Panc1 (cell line): ENCODE measurements around the gene UNC13B. TPM values are rescaled to one million over a fixed set of nuclear protein-coding genes. Genes with fewer than 3 reads are reported as not detected.
A peak's percentile ranks its signal among the peaks of the same experiment; 100 is the strongest.

Source experiments
- ATAC-seq: fragments of 200-7000 bp; cut with Tn5 transposase; 2 replicates; pipeline ENCODE4 v1.9.1; 2020; ENCODE audit warnings: mild to moderate bottlenecking, moderate library complexity
- BruUV-seq: library from RNA; stranded (reverse); fragments of 400-500 nt; replicated peaks from 2 replicates; lab custom pipeline; 2021; lab: Mats Ljungman, UMichigan
- CTCF ChIA-PET: fragments of 300-600 bp; sonication (Branson Sonifier 250); formaldehyde crosslinking; loops from one replicate; lab custom pipeline; 2022; ENCODE audit warnings: antibody characterized with exemption; lab: Charles Lee
- POLR2A ChIA-PET: fragments of 300-600 bp; sonication (Branson Sonifier 250); formaldehyde crosslinking; loops from one replicate; lab custom pipeline; 2022; ENCODE audit warnings: antibody characterized with exemption; lab: Charles Lee
- DNase-seq: peaks from one replicate; pipeline ENCODE4 v3.0.0-alpha.2; 2010; ENCODE audit warnings: low read depth, low spot score
- H3K27ac ChIP-seq: 2 replicates; pipeline ENCODE4 v1.5.1; 2011; ENCODE audit warnings: mild to moderate bottlenecking, low read length, inconsistent platforms
- H3K27me3 ChIP-seq: fragments of 200-500 bp; sonication (Bioruptor generic); 2 replicates; pipeline ENCODE4 v1.6.0; 2014; ENCODE audit warnings: low read length, inconsistent platforms; ENCODE audit not compliant: control insufficient read depth, insufficient read depth
- H3K36me3 ChIP-seq: fragments of 200-500 bp; sonication (Bioruptor generic); 2 replicates; pipeline ENCODE4 v1.5.1; 2014; ENCODE audit warnings: inconsistent platforms, mild to moderate bottlenecking, low read length, moderate library complexity; ENCODE audit not compliant: control insufficient read depth, insufficient read depth
- H3K4me1 ChIP-seq: 2 replicates; pipeline ENCODE4 v1.5.1; 2011; ENCODE audit warnings: inconsistent platforms, mild to moderate bottlenecking, low read length, moderate library complexity; ENCODE audit not compliant: control insufficient read depth, insufficient read depth
- H3K4me3 ChIP-seq, 2 experiments: 2 replicates each; pipeline ENCODE4 v1.5.1; 2011 to 2012; ENCODE audit warnings: low read depth in 2 of 2, low read length in 2 of 2, mild to moderate bottlenecking in 2 of 2, inconsistent platforms in 1 of 2, moderate library complexity in 1 of 2
- H3K9me3 ChIP-seq: fragments of 200-500 bp; sonication (Bioruptor generic); 2 replicates; pipeline ENCODE4 v1.5.1; 2014; ENCODE audit warnings: low read depth, mild to moderate bottlenecking, inconsistent platforms, low read length, moderate library complexity; ENCODE audit not compliant: control insufficient read depth, insufficient read depth
- POLR2AphosphoS5 ChIP-seq: IDR thresholded peaks from 2 replicates; pipeline ENCODE4 v1.6.1; 2012; ENCODE audit warnings: mild to moderate bottlenecking, low read depth, low read length, moderate library complexity
- SIN3A ChIP-seq: IDR thresholded peaks from 2 replicates; pipeline ENCODE4 v1.6.1; 2012; ENCODE audit warnings: low read depth, mild to moderate bottlenecking, low read length, moderate library complexity, borderline replicate concordance; ENCODE audit not compliant: insufficient read depth
- in situ Hi-C: cut with HindIII; loops from 2 replicates; pipeline ENCODE4 v1.10.0; 2016; ENCODE audit warnings: low sequenced_read_pairs, low pct_unique_long_range_greater_than_20kb
- intact Hi-C: fragments of 100-400 bp; cut with micrococcal nuclease; formaldehyde crosslinking; loops from one replicate; pipeline ENCODE4 v1.10.0; 2022; ENCODE audit not compliant: unreplicated experiment
- total RNA-seq: library from RNA; stranded (reverse); gene quantifications from one replicate; pipeline ENCODE4 v1.2.1, GENCODE V29; 2021; ENCODE audit not compliant: unreplicated experiment
- TF ChIP-seq, protein P1 (sequence below), 2 experiments: IDR thresholded peaks; 2 replicates each; pipeline ENCODE4 v1.6.1; 2011 to 2012; ENCODE audit warnings: low read depth in 2 of 2, control low read depth in 1 of 2, low read length in 1 of 2, mild to moderate bottlenecking in 1 of 2, moderate library complexity in 1 of 2; ENCODE audit not compliant: insufficient read depth in 1 of 2
- TF ChIP-seq, protein P2 (sequence below): fragments of 450-650 bp; IDR thresholded peaks from 2 replicates; pipeline ENCODE4 v1.5.1; 2017; ENCODE audit warnings: mild to moderate bottlenecking

The UNC13B gene
- total RNA-seq, 1 experiment from 2014 or later, result 35.2 TPM

DNA sequence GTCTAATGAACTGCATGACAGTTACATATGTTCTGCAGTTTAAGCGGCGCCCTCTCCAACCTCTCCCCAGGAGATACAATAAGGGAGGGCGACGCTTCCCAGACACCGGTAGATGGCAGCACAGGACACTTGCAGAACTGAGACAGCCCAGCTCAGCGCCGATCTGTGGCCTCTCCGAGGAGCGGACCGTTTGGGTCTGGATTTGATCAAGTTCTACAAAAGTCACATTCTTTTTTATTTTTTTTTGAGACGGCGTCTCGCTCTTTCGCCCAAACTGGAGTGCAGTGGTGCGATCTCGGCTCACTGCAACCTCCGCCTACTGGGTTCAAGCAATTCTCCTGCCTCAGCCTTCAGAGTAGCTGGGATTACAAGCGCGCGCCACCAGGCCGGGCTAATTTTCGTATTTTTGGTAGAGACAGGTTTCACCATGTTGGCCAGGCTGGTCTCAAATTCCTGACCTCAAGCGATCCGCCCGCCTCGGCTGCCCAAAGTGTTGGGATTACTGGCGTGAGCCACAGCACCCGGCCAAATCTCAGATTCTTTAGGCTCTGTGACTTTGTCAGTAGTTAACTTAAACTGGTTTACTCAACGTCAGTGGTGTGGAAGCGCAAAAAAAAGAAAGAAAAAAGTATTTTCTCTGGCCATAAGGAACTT, 44.8 kb upstream of the UNC13B start:
- H3K27me3 ChIP-seq, result no peaks in the 10 kb centered on the region
- no peaks in the 10 kb centered on the region for H3K9me3 ChIP-seq
- DNase-seq (peak; percentile 82), ATAC-seq (peak; percentile 83)
- intact Hi-C loops, result loop anchor here (1.0 to 5.0 kb wide), 3 partner anchors 142 to 435 kb away; no protein-coding TSS in a partner anchor
- no TSS peak for BruUV-seq
- in situ Hi-C loops, result no loop called here
- peak overlapping the region; percentile 70 to 97 for H3K4me3 ChIP-seq
- POLR2A ChIA-PET, result interaction anchor here (0.5 kb wide), 1 partner anchor 101 kb away, joined by 3 read pairs; no protein-coding TSS in a partner anchor
- CTCF ChIA-PET, result interaction anchor here (0.6 to 2.0 kb wide), 8 partner anchors 30 to 585 kb away, joined by 3 to 12 read pairs (median 4); no protein-coding TSS in a partner anchor
- peaks cover 21% of the 10 kb centered on the region for H3K4me1 ChIP-seq
- H3K36me3 ChIP-seq, result no peaks in the 10 kb centered on the region
- H3K27ac ChIP-seq, result peak overlapping the region; percentile 52
- TF ChIP-seq SIN3A, result 0 out of 2 replicates have a peak, but pooled peaks have one; percentile 85
- TF ChIP-seq, protein P1, sequence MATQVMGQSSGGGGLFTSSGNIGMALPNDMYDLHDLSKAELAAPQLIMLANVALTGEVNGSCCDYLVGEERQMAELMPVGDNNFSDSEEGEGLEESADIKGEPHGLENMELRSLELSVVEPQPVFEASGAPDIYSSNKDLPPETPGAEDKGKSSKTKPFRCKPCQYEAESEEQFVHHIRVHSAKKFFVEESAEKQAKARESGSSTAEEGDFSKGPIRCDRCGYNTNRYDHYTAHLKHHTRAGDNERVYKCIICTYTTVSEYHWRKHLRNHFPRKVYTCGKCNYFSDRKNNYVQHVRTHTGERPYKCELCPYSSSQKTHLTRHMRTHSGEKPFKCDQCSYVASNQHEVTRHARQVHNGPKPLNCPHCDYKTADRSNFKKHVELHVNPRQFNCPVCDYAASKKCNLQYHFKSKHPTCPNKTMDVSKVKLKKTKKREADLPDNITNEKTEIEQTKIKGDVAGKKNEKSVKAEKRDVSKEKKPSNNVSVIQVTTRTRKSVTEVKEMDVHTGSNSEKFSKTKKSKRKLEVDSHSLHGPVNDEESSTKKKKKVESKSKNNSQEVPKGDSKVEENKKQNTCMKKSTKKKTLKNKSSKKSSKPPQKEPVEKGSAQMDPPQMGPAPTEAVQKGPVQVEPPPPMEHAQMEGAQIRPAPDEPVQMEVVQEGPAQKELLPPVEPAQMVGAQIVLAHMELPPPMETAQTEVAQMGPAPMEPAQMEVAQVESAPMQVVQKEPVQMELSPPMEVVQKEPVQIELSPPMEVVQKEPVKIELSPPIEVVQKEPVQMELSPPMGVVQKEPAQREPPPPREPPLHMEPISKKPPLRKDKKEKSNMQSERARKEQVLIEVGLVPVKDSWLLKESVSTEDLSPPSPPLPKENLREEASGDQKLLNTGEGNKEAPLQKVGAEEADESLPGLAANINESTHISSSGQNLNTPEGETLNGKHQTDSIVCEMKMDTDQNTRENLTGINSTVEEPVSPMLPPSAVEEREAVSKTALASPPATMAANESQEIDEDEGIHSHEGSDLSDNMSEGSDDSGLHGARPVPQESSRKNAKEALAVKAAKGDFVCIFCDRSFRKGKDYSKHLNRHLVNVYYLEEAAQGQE (IDR thresholded peaks at IDR 0.05; ENCODE audit: insufficient read depth in 1 of 2, low read depth in 2 of 2, low read length in 1 of 2), result no peak

DNA sequence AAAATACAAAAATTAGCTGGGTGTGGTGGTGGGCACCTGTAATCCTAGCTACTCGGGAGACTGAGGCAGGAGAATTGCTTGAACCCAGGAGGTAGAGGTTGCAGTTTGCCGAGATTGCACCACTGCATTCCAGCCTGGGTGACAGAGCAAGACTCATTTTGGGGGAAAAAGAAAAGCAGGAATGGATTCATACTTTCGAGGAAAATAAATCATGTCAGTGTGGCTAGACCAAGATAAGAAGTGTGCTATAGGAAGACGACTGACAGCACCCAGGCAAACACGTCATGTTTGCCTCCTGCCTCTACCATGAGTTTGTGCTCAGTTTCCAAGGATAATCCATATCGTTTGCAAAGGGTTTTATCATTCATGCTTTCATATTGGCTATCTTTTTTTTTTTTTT, 26.9 kb upstream of the UNC13B start:
- H3K36me3 ChIP-seq, result no peaks in the 10 kb centered on the region
- ATAC-seq (no peak), DNase-seq (no peak)
- peaks cover 16% of the 10 kb centered on the region for H3K9me3 ChIP-seq
- TF ChIP-seq SIN3A (no peak), POLR2AphosphoS5 (no peak)
- TF ChIP-seq, protein P1 (IDR thresholded peaks at IDR 0.05; ENCODE audit: insufficient read depth in 1 of 2, low read depth in 2 of 2, low read length in 1 of 2), result no peak
- TF ChIP-seq, protein P2, sequence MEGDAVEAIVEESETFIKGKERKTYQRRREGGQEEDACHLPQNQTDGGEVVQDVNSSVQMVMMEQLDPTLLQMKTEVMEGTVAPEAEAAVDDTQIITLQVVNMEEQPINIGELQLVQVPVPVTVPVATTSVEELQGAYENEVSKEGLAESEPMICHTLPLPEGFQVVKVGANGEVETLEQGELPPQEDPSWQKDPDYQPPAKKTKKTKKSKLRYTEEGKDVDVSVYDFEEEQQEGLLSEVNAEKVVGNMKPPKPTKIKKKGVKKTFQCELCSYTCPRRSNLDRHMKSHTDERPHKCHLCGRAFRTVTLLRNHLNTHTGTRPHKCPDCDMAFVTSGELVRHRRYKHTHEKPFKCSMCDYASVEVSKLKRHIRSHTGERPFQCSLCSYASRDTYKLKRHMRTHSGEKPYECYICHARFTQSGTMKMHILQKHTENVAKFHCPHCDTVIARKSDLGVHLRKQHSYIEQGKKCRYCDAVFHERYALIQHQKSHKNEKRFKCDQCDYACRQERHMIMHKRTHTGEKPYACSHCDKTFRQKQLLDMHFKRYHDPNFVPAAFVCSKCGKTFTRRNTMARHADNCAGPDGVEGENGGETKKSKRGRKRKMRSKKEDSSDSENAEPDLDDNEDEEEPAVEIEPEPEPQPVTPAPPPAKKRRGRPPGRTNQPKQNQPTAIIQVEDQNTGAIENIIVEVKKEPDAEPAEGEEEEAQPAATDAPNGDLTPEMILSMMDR, result no peak
- POLR2A ChIA-PET, result interaction anchor here (0.6 kb wide), 1 partner anchor 41 kb away, joined by 8 read pairs; no protein-coding TSS in a partner anchor
- no peak overlapping the region for H3K27ac ChIP-seq
- no TSS peak for BruUV-seq
- no peak overlapping the region for H3K4me3 ChIP-seq
- in situ Hi-C loops (no loop called here), intact Hi-C loops (no loop called here)
- CTCF ChIA-PET, result no interaction called here
- no peaks in the 10 kb centered on the region for H3K4me1 ChIP-seq
- no peaks in the 10 kb centered on the region for H3K27me3 ChIP-seq
